Measurements from ENCODE around the gene BARHL2.

- TF ChIP-seq CTCF (IDR thresholded peaks at IDR 0.05) (no peak), POLR2A (IDR thresholded peaks at IDR 0.05) (no peak)
Observed at GRCh38 chr1:90694846-90695245, 22.3 kb downstream of the BARHL2 start.

Data from right lobe of liver (tissue), 4 donors.